GM23338 (cell line): ENCODE results near the gene FN1. TPM values are rescaled to one million over a fixed set of nuclear protein-coding genes. Genes with fewer than 3 reads are reported as not detected.

Experiments
- EZH2 ChIP-seq: fragments of 200-600 bp; sonication (generic); IDR thresholded peaks from one replicate; pipeline ENCODE4 v1.8.0; 2017; ENCODE audit warnings: antibody characterized with exemption, mild to moderate bottlenecking, low read depth; ENCODE audit not compliant: unreplicated experiment
- NANOG ChIP-seq: IDR thresholded peaks from 2 replicates; pipeline ENCODE4 v1.6.1; 2016; ENCODE audit warnings: antibody characterized with exemption, borderline replicate concordance
- POLR2AphosphoS5 ChIP-seq: IDR thresholded peaks from 2 replicates; pipeline ENCODE4 v1.6.1; 2016; ENCODE audit warnings: antibody characterized with exemption, low read depth
- STAT1 ChIP-seq: IDR thresholded peaks from one replicate; pipeline ENCODE4 v1.6.1; 2016; ENCODE audit warnings: antibody characterized with exemption; ENCODE audit not compliant: unreplicated experiment
- ZNF114 ChIP-seq: fragments of 250-450 bp; sonication (Bioruptor Pico); IDR thresholded peaks from 2 replicates; pipeline ENCODE4 v1.5.0; 2020; ENCODE audit warnings: mild to moderate bottlenecking, moderate library complexity
- polyA plus RNA-seq: library from polyadenylated mRNA; unstranded; fragments of >200 nt; fragmentation: Nextera tagmentation; extraction: Ambion mirVana; gene quantifications from 2 replicates; pipeline ENCODE4 v1.2.1, GENCODE V29; 2016
- total RNA-seq: library from RNA; depleted of rRNA; stranded (reverse); fragments of >200 nt; shearing (Covaris generic); gene quantifications from 2 replicates; pipeline ENCODE4 v1.2.3, GENCODE V29; 2014
- TF ChIP-seq, protein P1 (sequence below), 2 experiments: fragments of 200-600 bp in 1 of 2; sonication (generic) in 1 of 2; conservative IDR thresholded peaks; 2 replicates each; pipeline versions ENCODE4 v1.5.1 to v1.6.1; 2016 to 2017; ENCODE audit warnings: antibody characterized with exemption in 2 of 2, low read depth in 2 of 2, mild to moderate bottlenecking in 2 of 2, moderate library complexity in 1 of 2
- TF ChIP-seq, protein P2 (sequence below): fragments of 250-450 bp; sonication (Bioruptor Pico); IDR thresholded peaks from 2 replicates; pipeline ENCODE4 v1.5.0; 2020; ENCODE audit warnings: mild to moderate bottlenecking, moderate library complexity

Gene FN1
- total and polyA plus RNA-seq, 2 experiments from 2014 or later, result 79.6 to 255 TPM

DNA sequence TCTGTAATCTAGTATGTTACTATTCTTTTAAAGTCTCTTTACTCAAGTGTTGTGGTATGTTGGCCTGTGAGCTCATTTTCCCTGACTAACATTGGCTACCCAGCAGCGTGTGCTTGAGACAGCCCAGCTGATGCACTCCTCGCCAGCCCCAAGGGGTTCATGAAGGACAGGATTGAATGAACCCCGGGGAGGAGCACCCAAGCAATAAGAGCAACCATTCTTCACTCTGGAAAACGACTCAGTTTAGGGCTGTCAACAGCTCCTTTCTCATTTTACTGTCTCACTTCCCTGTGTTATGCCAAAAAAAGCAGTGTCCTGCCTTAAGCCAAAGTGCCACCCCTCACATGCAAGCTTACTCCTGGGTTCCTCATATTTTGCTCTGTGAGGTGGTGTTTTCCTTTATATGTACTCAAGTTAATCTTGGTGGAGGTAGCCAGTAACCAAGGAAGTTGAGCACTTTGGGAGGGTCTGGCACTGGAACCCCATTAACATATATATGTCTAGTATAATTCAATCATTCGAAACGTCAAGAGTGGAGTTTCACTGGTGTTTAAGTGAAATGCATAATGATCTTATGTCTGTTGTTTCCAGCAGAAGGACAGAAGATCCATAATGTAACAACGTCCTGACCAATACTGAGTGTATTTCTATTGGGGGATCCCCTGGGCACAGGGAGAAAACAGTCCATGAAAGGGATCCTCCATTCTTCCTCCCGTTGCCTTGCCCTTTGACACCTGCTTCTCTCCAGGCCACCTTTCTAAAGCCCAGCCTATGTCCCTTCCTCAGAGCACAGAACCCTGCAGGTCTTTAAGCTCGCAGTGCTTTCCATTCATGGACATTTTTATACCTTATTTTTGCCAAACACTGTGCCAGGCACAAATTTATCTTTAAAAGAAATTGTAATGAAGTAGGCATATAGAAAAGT lies 80.8 kb downstream of the FN1 start (continued):
- TF ChIP-seq, protein P1, sequence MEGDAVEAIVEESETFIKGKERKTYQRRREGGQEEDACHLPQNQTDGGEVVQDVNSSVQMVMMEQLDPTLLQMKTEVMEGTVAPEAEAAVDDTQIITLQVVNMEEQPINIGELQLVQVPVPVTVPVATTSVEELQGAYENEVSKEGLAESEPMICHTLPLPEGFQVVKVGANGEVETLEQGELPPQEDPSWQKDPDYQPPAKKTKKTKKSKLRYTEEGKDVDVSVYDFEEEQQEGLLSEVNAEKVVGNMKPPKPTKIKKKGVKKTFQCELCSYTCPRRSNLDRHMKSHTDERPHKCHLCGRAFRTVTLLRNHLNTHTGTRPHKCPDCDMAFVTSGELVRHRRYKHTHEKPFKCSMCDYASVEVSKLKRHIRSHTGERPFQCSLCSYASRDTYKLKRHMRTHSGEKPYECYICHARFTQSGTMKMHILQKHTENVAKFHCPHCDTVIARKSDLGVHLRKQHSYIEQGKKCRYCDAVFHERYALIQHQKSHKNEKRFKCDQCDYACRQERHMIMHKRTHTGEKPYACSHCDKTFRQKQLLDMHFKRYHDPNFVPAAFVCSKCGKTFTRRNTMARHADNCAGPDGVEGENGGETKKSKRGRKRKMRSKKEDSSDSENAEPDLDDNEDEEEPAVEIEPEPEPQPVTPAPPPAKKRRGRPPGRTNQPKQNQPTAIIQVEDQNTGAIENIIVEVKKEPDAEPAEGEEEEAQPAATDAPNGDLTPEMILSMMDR (conservative IDR thresholded peaks at IDR 0.05; ENCODE audit: low read depth in 2 of 2), result no peak
- TF ChIP-seq STAT1 (no peak), EZH2 (no peak), NANOG (no peak), POLR2AphosphoS5 (no peak), ZNF114 (no peak)
- TF ChIP-seq, protein P2, sequence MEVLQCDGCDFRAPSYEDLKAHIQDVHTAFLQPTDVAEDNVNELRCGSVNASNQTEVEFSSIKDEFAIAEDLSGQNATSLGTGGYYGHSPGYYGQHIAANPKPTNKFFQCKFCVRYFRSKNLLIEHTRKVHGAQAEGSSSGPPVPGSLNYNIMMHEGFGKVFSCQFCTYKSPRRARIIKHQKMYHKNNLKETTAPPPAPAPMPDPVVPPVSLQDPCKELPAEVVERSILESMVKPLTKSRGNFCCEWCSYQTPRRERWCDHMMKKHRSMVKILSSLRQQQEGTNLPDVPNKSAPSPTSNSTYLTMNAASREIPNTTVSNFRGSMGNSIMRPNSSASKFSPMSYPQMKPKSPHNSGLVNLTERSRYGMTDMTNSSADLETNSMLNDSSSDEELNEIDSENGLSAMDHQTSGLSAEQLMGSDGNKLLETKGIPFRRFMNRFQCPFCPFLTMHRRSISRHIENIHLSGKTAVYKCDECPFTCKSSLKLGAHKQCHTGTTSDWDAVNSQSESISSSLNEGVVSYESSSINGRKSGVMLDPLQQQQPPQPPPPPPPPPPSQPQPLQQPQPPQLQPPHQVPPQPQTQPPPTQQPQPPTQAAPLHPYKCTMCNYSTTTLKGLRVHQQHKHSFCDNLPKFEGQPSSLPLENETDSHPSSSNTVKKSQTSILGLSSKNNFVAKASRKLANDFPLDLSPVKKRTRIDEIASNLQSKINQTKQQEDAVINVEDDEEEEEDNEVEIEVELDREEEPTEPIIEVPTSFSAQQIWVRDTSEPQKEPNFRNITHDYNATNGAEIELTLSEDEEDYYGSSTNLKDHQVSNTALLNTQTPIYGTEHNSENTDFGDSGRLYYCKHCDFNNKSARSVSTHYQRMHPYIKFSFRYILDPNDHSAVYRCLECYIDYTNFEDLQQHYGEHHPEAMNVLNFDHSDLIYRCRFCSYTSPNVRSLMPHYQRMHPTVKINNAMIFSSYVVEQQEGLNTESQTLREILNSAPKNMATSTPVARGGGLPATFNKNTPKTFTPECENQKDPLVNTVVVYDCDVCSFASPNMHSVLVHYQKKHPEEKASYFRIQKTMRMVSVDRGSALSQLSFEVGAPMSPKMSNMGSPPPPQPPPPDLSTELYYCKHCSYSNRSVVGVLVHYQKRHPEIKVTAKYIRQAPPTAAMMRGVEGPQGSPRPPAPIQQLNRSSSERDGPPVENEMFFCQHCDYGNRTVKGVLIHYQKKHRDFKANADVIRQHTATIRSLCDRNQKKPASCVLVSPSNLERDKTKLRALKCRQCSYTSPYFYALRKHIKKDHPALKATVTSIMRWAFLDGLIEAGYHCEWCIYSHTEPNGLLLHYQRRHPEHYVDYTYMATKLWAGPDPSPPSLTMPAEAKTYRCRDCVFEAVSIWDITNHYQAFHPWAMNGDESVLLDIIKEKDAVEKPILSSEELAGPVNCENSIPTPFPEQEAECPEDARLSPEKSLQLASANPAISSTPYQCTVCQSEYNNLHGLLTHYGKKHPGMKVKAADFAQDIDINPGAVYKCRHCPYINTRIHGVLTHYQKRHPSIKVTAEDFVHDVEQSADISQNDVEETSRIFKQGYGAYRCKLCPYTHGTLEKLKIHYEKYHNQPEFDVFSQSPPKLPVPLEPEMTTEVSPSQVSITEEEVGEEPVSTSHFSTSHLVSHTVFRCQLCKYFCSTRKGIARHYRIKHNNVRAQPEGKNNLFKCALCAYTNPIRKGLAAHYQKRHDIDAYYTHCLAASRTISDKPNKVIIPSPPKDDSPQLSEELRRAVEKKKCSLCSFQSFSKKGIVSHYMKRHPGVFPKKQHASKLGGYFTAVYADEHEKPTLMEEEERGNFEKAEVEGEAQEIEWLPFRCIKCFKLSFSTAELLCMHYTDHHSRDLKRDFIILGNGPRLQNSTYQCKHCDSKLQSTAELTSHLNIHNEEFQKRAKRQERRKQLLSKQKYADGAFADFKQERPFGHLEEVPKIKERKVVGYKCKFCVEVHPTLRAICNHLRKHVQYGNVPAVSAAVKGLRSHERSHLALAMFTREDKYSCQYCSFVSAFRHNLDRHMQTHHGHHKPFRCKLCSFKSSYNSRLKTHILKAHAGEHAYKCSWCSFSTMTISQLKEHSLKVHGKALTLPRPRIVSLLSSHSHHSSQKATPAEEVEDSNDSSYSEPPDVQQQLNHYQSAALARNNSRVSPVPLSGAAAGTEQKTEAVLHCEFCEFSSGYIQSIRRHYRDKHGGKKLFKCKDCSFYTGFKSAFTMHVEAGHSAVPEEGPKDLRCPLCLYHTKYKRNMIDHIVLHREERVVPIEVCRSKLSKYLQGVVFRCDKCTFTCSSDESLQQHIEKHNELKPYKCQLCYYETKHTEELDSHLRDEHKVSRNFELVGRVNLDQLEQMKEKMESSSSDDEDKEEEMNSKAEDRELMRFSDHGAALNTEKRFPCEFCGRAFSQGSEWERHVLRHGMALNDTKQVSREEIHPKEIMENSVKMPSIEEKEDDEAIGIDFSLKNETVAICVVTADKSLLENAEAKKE (CRISPR knock-in tag), result no peak
